SK-N-SH (cell line): ENCODE measurements around the gene PRSS36.

Experiments
- EP300 ChIP-seq, 2 experiments: IDR thresholded peaks; 2 replicates each; pipeline versions ENCODE4 v1.4.0 to v1.6.1; 2012; ENCODE audit warnings: borderline replicate concordance in 1 of 2, low read depth in 1 of 2, low read length in 1 of 2
- IRF3 ChIP-seq: fragments of 150-350 bp; IDR thresholded peaks from 2 replicates; pipeline ENCODE4 v1.6.1; 2016; ENCODE audit warnings: mild to moderate bottlenecking, low read depth, low read length
- JUND ChIP-seq: IDR thresholded peaks from 2 replicates; pipeline ENCODE4 v1.4.0; 2012
- POLR2AphosphoS5 ChIP-seq: IDR thresholded peaks from 2 replicates; pipeline ENCODE4 v1.6.1; 2012; ENCODE audit warnings: low read depth, low read length
- REST ChIP-seq: IDR thresholded peaks from 2 replicates; pipeline ENCODE4 v1.6.1; 2012; ENCODE audit warnings: mild to moderate bottlenecking, low read depth, low read length, moderate library complexity
- SMC3 ChIP-seq: IDR thresholded peaks from 2 replicates; pipeline ENCODE4 v1.6.1; 2012; ENCODE audit warnings: low read depth, low read length, improper control_type of control experiment
- TAF1 ChIP-seq: IDR thresholded peaks from 2 replicates; pipeline ENCODE4 v1.6.1; 2012; ENCODE audit warnings: low read depth, mild to moderate bottlenecking, low read length, moderate library complexity, borderline replicate concordance
- YY1 ChIP-seq: IDR thresholded peaks from 2 replicates; pipeline ENCODE4 v1.4.0; 2012; ENCODE audit warnings: low read depth, mild to moderate bottlenecking
- ZBTB33 ChIP-seq: IDR thresholded peaks from 2 replicates; pipeline ENCODE4 v1.4.0; 2012; ENCODE audit warnings: low read depth, borderline replicate concordance
- TF ChIP-seq, protein P1 (sequence below): IDR thresholded peaks from 2 replicates; pipeline ENCODE4; 2012
- TF ChIP-seq, protein P2 (sequence below): fragments of 200-600 bp; sonication (generic); IDR thresholded peaks from 2 replicates; pipeline ENCODE4 v1.6.1; 2017; ENCODE audit warnings: antibody characterized with exemption, mild to moderate bottlenecking, moderate library complexity

GRCh38 chr16:31108794-31109558, 40.9 kb downstream of the PRSS36 start:
- TF ChIP-seq, protein P1, sequence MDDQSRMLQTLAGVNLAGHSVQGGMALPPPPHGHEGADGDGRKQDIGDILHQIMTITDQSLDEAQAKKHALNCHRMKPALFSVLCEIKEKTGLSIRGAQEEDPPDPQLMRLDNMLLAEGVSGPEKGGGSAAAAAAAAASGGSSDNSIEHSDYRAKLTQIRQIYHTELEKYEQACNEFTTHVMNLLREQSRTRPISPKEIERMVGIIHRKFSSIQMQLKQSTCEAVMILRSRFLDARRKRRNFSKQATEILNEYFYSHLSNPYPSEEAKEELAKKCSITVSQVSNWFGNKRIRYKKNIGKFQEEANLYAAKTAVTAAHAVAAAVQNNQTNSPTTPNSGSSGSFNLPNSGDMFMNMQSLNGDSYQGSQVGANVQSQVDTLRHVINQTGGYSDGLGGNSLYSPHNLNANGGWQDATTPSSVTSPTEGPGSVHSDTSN: no peak
- TF ChIP-seq JUND: no peak
- TF ChIP-seq SMC3: no peak
- no peak for TF ChIP-seq EP300 (IDR thresholded peaks at IDR 0.05; ENCODE audit: borderline replicate concordance in 1 of 2, low read depth in 1 of 2, low read length in 1 of 2)
- TF ChIP-seq YY1: no peak
- no peak for TF ChIP-seq POLR2AphosphoS5
- TF ChIP-seq IRF3: no peak
- no peak for TF ChIP-seq ZBTB33
- TF ChIP-seq, protein P2, sequence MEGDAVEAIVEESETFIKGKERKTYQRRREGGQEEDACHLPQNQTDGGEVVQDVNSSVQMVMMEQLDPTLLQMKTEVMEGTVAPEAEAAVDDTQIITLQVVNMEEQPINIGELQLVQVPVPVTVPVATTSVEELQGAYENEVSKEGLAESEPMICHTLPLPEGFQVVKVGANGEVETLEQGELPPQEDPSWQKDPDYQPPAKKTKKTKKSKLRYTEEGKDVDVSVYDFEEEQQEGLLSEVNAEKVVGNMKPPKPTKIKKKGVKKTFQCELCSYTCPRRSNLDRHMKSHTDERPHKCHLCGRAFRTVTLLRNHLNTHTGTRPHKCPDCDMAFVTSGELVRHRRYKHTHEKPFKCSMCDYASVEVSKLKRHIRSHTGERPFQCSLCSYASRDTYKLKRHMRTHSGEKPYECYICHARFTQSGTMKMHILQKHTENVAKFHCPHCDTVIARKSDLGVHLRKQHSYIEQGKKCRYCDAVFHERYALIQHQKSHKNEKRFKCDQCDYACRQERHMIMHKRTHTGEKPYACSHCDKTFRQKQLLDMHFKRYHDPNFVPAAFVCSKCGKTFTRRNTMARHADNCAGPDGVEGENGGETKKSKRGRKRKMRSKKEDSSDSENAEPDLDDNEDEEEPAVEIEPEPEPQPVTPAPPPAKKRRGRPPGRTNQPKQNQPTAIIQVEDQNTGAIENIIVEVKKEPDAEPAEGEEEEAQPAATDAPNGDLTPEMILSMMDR: no peak
- TF ChIP-seq TAF1: no peak
- TF ChIP-seq REST: no peak
